ENCODE data around the gene UBB. TPM values are rescaled to one million over a fixed set of nuclear protein-coding genes. Genes with fewer than 3 reads are reported as not detected.
A peak's percentile ranks its signal among the peaks of the same experiment; 100 is the strongest.

Gene UBB
- total and polyA plus RNA-seq, 4 donors = 1,190 to 3,673 (median 1,472) TPM

DNA sequence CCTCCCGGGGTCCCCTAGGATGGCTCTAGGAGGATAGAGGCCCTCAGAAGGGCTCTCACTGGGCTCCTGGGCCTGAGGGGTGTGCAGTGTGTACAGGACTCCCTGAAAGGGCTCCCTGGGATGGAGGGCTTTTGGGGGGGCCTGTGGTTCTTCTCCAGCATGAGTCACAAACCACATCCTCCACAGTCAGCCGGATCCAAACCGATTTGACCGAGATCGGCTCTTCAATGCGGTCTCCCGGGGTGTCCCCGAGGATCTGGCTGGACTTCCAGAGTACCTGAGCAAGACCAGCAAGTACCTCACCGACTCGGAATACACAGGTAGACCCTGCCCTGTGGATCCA, 39.0 kb downstream of the UBB start:
- Histone ChIP-seq H3K4me1 (ENCODE audit: control insufficient read depth in 4 of 4, insufficient read depth in 4 of 4, low read length in 3 of 4) (no peaks in the 10 kb centered on the region), H3K27ac (ENCODE audit: low read depth in 1 of 2, low read length in 2 of 2) (peak overlapping the region in 1 of 2 donors; percentile 36), H3K9ac (ENCODE audit: low read depth in 1 of 2, low read length in 2 of 2) (no peak overlapping the region), H3K27me3 (ENCODE audit: control insufficient read depth in 4 of 4, insufficient read depth in 4 of 4, low read length in 3 of 4) (no peaks in the 10 kb centered on the region), H3K36me3 (ENCODE audit: control insufficient read depth in 4 of 4, insufficient read depth in 3 of 4, low read depth in 1 of 4, low read length in 3 of 4) (peaks cover 0 to 3% (median 0%) of the 10 kb centered on the region in 4 donors), H3K4me3 (ENCODE audit: low read depth in 1 of 3, low read length in 3 of 3) (no peak overlapping the region), H3K9me3 (ENCODE audit: control insufficient read depth in 4 of 4, low read length in 3 of 4) (no peaks in the 10 kb centered on the region)
- DNase-seq (ENCODE audit: low spot score) = no peak
- TF ChIP-seq RXRA (IDR thresholded peaks at IDR 0.05) (no peak), SP1 (IDR thresholded peaks at IDR 0.05) (no peak), ATF3 (IDR thresholded peaks at IDR 0.05) (no peak), JUND (IDR thresholded peaks at IDR 0.05) (no peak), HNF4G (IDR thresholded peaks at IDR 0.05) (no peak)
- TF ChIP-seq, protein P1, sequence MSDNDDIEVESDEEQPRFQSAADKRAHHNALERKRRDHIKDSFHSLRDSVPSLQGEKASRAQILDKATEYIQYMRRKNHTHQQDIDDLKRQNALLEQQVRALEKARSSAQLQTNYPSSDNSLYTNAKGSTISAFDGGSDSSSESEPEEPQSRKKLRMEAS (IDR thresholded peaks at IDR 0.05) = no peak
- WGBS = 83% methylated on average over 10 of the region's 10 CpGs

GRCh38 chr17:16422416-16422815, 41.5 kb downstream of the UBB start:
- Histone ChIP-seq H3K9me3 (ENCODE audit: control insufficient read depth in 4 of 4, low read length in 3 of 4) (no peaks in the 10 kb centered on the region), H3K4me3 (ENCODE audit: low read depth in 1 of 3, low read length in 3 of 3) (no peak overlapping the region), H3K27ac (ENCODE audit: low read depth in 1 of 2, low read length in 2 of 2) (no peak overlapping the region), H3K4me1 (ENCODE audit: control insufficient read depth in 4 of 4, insufficient read depth in 4 of 4, low read length in 3 of 4) (peaks cover 0 to 5% (median 0%) of the 10 kb centered on the region in 4 donors), H3K27me3 (ENCODE audit: control insufficient read depth in 4 of 4, insufficient read depth in 4 of 4, low read length in 3 of 4) (no peaks in the 10 kb centered on the region), H3K9ac (ENCODE audit: low read depth in 1 of 2, low read length in 2 of 2) (no peak overlapping the region), H3K36me3 (ENCODE audit: control insufficient read depth in 4 of 4, insufficient read depth in 3 of 4, low read depth in 1 of 4, low read length in 3 of 4) (peaks cover 0 to 3% (median 1%) of the 10 kb centered on the region in 4 donors)
- TF ChIP-seq, protein P2, sequence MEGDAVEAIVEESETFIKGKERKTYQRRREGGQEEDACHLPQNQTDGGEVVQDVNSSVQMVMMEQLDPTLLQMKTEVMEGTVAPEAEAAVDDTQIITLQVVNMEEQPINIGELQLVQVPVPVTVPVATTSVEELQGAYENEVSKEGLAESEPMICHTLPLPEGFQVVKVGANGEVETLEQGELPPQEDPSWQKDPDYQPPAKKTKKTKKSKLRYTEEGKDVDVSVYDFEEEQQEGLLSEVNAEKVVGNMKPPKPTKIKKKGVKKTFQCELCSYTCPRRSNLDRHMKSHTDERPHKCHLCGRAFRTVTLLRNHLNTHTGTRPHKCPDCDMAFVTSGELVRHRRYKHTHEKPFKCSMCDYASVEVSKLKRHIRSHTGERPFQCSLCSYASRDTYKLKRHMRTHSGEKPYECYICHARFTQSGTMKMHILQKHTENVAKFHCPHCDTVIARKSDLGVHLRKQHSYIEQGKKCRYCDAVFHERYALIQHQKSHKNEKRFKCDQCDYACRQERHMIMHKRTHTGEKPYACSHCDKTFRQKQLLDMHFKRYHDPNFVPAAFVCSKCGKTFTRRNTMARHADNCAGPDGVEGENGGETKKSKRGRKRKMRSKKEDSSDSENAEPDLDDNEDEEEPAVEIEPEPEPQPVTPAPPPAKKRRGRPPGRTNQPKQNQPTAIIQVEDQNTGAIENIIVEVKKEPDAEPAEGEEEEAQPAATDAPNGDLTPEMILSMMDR (IDR thresholded peaks at IDR 0.05; ENCODE audit: low read depth, low read length, missing input control) = no peak
- TF ChIP-seq RAD21 (IDR thresholded peaks at IDR 0.05) (no peak), ATF3 (IDR thresholded peaks at IDR 0.05) (no peak), FOXA2 (IDR thresholded peaks at IDR 0.05) (no peak), EGR1 (IDR thresholded peaks at IDR 0.05; ENCODE audit: low read depth in 2 of 2) (no peak), YY1 (IDR thresholded peaks at IDR 0.05) (no peak), HNF4A (conservative IDR thresholded peaks at IDR 0.05) (no peak), NR2F2 (IDR thresholded peaks at IDR 0.05) (no peak)
- TF ChIP-seq, protein P3, sequence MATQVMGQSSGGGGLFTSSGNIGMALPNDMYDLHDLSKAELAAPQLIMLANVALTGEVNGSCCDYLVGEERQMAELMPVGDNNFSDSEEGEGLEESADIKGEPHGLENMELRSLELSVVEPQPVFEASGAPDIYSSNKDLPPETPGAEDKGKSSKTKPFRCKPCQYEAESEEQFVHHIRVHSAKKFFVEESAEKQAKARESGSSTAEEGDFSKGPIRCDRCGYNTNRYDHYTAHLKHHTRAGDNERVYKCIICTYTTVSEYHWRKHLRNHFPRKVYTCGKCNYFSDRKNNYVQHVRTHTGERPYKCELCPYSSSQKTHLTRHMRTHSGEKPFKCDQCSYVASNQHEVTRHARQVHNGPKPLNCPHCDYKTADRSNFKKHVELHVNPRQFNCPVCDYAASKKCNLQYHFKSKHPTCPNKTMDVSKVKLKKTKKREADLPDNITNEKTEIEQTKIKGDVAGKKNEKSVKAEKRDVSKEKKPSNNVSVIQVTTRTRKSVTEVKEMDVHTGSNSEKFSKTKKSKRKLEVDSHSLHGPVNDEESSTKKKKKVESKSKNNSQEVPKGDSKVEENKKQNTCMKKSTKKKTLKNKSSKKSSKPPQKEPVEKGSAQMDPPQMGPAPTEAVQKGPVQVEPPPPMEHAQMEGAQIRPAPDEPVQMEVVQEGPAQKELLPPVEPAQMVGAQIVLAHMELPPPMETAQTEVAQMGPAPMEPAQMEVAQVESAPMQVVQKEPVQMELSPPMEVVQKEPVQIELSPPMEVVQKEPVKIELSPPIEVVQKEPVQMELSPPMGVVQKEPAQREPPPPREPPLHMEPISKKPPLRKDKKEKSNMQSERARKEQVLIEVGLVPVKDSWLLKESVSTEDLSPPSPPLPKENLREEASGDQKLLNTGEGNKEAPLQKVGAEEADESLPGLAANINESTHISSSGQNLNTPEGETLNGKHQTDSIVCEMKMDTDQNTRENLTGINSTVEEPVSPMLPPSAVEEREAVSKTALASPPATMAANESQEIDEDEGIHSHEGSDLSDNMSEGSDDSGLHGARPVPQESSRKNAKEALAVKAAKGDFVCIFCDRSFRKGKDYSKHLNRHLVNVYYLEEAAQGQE (IDR thresholded peaks at IDR 0.05) = no peak
- no peak for DNase-seq (ENCODE audit: low spot score)
- WGBS = 93% methylated on average over 7 of the region's 7 CpGs
